Left lobe of liver (tissue), 2 donors: Measurements from ENCODE around the gene VAC14. TPM values are rescaled to one million over a fixed set of nuclear protein-coding genes. Genes with fewer than 3 reads are reported as not detected.
"Not testable (repeated sequence)": the region's sequence is repeated elsewhere in the genome, so short reads cannot be mapped to it uniquely, and the experiment has no call there.

ENCODE experiments used
- ATAC-seq: fragments of 200-7000 bp; cut with Tn5 transposase; one replicate; pipeline ENCODE4 v1.9.1; 2020; ENCODE audit warnings: mild to moderate bottlenecking, moderate library complexity
- DNase-seq: peaks from one replicate; pipeline ENCODE4 v3.0.0-alpha.2; 2020; ENCODE audit warnings: low spot score
- total RNA-seq: library from RNA; stranded (reverse); gene quantifications from one replicate; pipeline ENCODE4 v1.2.1, GENCODE V29; 2021
- donor health status: DM: no; HTN: no; CAD: no; lungs with moderate emphysema.
- donor health status: DM: no; HTN: yes; CAD: no.

The VAC14 gene
- total RNA-seq, 1 donor from 2014 or later = 17.3 TPM

DNA sequence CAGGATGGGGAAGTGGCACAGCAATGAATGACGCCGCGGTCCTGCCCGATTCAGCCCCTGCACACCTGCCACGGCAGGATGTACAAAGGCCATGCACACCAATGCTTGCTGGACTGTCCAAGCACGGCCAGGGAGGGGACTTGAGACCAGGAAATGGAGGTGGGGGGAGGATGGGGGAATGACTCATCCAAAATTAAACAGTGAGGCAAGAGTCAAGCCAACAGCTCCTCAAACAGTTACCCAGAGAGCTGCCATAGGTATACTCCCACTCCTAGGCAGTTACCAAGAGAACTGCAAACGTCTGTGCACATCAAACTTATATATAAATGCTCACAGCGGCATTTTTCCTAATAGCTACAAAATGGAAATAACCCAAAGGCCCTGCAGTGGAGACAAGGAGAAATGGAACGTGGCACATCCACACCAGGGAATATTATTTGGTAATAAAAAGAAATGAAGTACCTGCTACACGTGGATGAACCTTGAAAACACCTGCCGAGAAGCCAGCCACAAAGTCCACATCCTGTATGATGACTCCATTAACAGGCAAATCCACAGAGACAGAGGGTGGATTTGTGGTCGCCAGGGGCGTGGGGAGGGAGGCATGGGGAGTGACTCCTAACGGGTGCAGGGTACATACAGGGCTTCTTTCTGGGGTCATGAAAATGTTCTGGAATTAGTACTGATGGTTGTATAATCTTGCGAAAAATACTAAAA is 54.1 kb downstream of the VAC14 start:
- DNase-seq = peak; percentile 96

GRCh38 chr16:70746040-70746707 is 54.8 kb downstream of the VAC14 start:
- peak; percentile 62 for ATAC-seq
- DNase-seq = peak; percentile 97

More for the DNA sequence above, 54.1 kb downstream of the VAC14 start:
- peak; percentile 63 for ATAC-seq

DNA sequence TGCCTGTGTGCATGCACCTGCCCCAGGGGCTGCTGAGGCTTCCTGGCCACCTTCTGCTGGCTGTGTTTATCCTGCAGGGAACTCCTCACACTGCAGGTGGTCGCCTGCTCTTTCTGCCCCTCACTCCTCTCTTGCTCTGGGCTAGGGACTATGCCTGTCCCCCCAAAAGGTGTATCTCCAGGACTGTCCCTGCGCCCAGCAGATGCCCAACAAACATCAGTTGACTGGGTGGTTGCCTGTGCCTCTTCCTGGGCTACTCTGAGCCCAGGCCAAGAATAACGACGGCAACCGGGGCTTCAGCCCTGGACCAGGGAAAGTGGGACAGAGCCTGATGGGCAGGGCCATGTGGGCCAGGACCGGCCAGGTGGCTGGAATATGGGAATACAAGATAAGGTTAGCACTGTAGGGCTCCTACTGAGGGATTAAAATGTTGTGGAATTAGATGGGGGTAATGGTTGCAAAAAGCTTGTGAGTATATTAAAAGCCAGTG is 55.4 kb downstream of the VAC14 start:
- DNase-seq = peak; percentile 64
- ATAC-seq = no peak

- ATAC-seq = no peak
- DNase-seq = no peak
Observed at GRCh38 chr16:70744366-70744765, 56.6 kb downstream of the VAC14 start.

GRCh38 chr16:70743791-70744190 is 57.2 kb downstream of the VAC14 start:
- no peak for DNase-seq
- ATAC-seq = no peak

DNA sequence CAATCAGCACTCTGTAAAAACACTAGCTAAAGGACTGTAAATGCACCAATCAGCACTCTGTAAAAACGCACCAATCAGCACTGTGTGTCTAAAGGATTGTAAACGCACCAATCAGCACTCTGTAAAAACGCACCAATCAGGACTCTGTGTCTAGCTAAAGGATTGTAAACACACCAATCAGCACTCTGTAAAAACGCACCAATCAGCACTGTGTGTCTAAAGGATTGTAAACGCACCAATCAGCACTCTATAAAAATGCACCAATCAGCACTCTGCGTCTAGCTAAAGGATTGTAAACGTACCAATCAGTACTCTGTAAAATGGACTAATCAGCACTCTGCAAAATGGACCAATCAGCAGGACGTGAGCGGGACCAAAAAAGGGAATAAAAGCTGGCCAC is 58.0 kb downstream of the VAC14 start:
- DNase-seq, ATAC-seq: not testable (repeated sequence)

GRCh38 chr16:70741783-70742125 is 59.2 kb downstream of the VAC14 start:
- no peak for DNase-seq
- ATAC-seq = no peak

- DNase-seq = peak; percentile 71
Observed at GRCh38 chr16:70740914-70741782, 59.8 kb downstream of the VAC14 start.

GRCh38 chr16:70740174-70740913 is 60.6 kb downstream of the VAC14 start:
- ATAC-seq (peak; percentile 21), DNase-seq (no peak)

More at GRCh38 chr16:70740914-70741782, 59.8 kb downstream of the VAC14 start:
- peak; percentile 4 for ATAC-seq

DNA sequence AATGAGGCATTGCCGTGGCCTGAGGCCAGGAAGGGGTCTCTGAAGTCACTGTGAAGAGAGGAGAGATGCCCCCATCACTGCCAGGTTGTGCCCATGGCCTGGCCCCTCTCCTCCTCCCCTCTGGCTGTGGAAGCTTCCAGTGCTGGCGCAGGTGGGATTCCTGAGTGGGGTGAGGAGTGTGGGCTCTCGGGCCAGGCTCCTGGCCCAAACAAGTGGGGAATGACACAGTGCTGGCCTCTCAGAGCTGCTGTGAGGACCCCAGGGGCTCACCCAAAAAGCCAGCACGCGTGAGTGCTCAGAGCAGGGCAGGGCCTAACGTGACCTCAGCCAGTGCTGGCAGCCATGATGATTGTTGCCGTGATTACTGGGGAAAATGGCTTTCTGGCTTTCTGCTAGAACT is 61.6 kb downstream of the VAC14 start:
- DNase-seq (no peak), ATAC-seq (no peak)

- peak; percentile 88 for ATAC-seq
- DNase-seq = peak; percentile 88
Observed at GRCh38 chr16:70738083-70738977, 62.6 kb downstream of the VAC14 start.

GRCh38 chr16:70737377-70738082 is 63.4 kb downstream of the VAC14 start:
- DNase-seq = peak; percentile 88

GRCh38 chr16:70736465-70737376 is 64.2 kb downstream of the VAC14 start:
- ATAC-seq = no peak
- no peak for DNase-seq

More at GRCh38 chr16:70737377-70738082, 63.4 kb downstream of the VAC14 start:
- peak; percentile 70 for ATAC-seq

- no peak for DNase-seq
- ATAC-seq = no peak
Observed at GRCh38 chr16:70735141-70735979, 65.6 kb downstream of the VAC14 start.

- ATAC-seq = no peak
Observed at GRCh38 chr16:70734522-70735095, 66.3 kb downstream of the VAC14 start.

DNA sequence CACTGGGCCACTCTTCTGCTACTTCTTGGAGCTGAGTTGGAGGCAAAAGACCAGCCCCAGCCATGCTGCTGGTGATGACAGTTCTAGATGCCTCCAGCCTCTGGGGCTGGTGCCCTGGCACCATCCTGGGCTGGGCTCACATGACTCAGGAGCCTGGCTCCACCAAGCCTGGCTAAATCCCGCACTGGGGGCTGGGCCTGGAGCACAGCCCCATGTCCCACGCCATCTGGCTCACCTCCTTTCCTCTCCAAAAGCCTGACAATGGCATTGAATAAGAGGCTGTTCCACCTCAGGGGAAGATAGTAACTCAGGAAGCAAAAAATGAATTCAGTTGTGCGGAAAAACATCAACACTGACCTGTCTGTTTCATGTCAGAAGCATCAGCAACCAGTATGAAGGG is 70.0 kb downstream of the VAC14 start:
- ATAC-seq (no peak), DNase-seq (no peak)

More at GRCh38 chr16:70734522-70735095, 66.3 kb downstream of the VAC14 start:
- DNase-seq = no peak
